ENCODE data around the gene ANKRA2. TPM values are rescaled to one million over a fixed set of nuclear protein-coding genes. Genes with fewer than 3 reads are reported as not detected.

The ANKRA2 gene
- polyA plus RNA-seq, 3 donors = 13.4 to 14.9 (median 13.5) TPM

DNA sequence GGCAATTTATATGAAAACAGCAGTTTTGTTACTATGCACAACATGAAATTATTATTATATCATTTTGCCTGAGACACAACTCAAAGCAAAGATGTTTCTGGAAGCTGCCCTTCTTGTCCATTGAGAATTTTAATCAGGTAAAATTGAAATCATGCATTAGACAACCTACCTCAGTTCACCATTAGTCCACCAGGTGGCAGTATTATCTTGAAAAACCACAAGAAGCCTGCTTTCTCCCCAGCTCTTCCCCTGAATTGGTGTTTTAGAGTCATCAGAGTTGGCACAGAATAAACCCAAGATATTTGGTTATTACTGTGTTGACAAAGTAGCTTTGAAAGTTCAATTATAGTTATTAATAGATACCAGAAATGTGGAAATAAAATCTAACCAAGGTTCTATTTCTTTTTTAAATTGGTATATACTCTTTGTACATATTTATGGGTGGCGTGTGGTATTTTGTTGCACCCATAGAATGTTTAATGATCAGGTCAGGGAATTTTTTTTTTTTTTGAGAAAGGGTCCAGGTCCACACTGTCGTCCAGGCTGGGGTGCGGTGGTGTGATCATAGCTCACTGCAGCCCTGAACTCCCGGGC is 25.8 kb upstream of the ANKRA2 start:
- H3K27me3 Mint-ChIP-seq (ENCODE audit: low read depth in 3 of 3) = peaks cover 0 to 4% (median 1%) of the 10 kb centered on the region in 3 donors
- TF ChIP-seq, protein P1, sequence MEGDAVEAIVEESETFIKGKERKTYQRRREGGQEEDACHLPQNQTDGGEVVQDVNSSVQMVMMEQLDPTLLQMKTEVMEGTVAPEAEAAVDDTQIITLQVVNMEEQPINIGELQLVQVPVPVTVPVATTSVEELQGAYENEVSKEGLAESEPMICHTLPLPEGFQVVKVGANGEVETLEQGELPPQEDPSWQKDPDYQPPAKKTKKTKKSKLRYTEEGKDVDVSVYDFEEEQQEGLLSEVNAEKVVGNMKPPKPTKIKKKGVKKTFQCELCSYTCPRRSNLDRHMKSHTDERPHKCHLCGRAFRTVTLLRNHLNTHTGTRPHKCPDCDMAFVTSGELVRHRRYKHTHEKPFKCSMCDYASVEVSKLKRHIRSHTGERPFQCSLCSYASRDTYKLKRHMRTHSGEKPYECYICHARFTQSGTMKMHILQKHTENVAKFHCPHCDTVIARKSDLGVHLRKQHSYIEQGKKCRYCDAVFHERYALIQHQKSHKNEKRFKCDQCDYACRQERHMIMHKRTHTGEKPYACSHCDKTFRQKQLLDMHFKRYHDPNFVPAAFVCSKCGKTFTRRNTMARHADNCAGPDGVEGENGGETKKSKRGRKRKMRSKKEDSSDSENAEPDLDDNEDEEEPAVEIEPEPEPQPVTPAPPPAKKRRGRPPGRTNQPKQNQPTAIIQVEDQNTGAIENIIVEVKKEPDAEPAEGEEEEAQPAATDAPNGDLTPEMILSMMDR (IDR thresholded peaks at IDR 0.05) = peak; percentile 87
- no peaks in the 10 kb centered on the region for H3K36me3 Mint-ChIP-seq
- Histone ChIP-seq H3K27me3 (ENCODE audit: control insufficient read depth in 2 of 2, insufficient read depth in 2 of 2, low read length in 2 of 2) (no peaks in the 10 kb centered on the region), H3K79me2 (ENCODE audit: insufficient read depth, low read length) (no peaks in the 10 kb centered on the region), H3K4me3 (replicated peaks in 1 of 3; ENCODE audit: low read depth in 2 of 3, low read length in 3 of 3) (no peak overlapping the region), H3K4me1 (ENCODE audit: control insufficient read depth in 1 of 2, insufficient read depth in 2 of 2, low read length in 2 of 2) (no peaks in the 10 kb centered on the region), H4K20me1 (ENCODE audit: insufficient read depth, low read length) (no peaks in the 10 kb centered on the region), H2AFZ (ENCODE audit: insufficient read depth, low read depth, low read length, poor library complexity, severe bottlenecking) (no peak overlapping the region), H3K4me2 (replicated peaks; ENCODE audit: extremely low read depth, low read length, poor library complexity, severe bottlenecking) (no peak overlapping the region), H3K27ac (ENCODE audit: low read depth in 1 of 2, low read length in 2 of 2) (no peak overlapping the region), H3K36me3 (replicated peaks in 1 of 2; ENCODE audit: control insufficient read depth in 1 of 2, insufficient read depth in 2 of 2, low read length in 2 of 2) (no peaks in the 10 kb centered on the region), H3K9me3 (replicated peaks in 1 of 2; ENCODE audit: control insufficient read depth in 1 of 2, insufficient read depth in 1 of 2, low read length in 2 of 2) (no peaks in the 10 kb centered on the region), H3K9ac (ENCODE audit: insufficient read depth, low read length, poor library complexity, severe bottlenecking) (no peak overlapping the region)
- peak; percentile 43 to 61 (median 54) for DNase-seq
- H3K4me3 Mint-ChIP-seq = no peak overlapping the region
- no peak overlapping the region for H3K27ac Mint-ChIP-seq
- no peaks in the 10 kb centered on the region for H3K9me3 Mint-ChIP-seq
- no CpG with 5 or more reads among the region's 4 CpGs for WGBS (ENCODE audit: insufficient coverage)
- H3K4me1 Mint-ChIP-seq = no peaks in the 10 kb centered on the region
- intact Hi-C loops (cut with micrococcal nuclease) = loop anchor here (2.0 to 5.0 kb wide), 2 partner anchors 201 to 202 kb away; no protein-coding TSS in a partner anchor

DNA sequence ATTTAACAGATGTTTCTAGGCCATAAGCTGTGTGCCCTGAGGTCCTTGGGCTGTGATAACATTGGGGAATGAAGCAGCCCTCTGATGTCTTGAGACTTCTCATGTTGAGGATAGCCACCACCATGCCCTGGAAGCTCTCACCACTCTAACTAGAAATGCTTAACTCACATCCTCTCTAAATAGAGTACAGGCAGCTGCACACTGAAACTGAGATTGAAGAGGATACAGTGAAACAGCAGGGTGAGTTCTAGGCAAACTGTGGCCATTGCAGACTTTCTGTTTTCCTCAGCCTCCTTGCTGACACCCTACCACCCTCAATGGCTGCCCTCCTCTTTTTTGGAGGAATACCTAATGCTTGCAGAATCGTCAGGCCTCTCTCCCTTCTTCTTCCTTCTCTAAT is 22.5 kb upstream of the ANKRA2 start:
- Histone ChIP-seq H3K27ac (ENCODE audit: low read depth in 1 of 2, low read length in 2 of 2) (no peak overlapping the region), H3K4me3 (replicated peaks in 1 of 3; ENCODE audit: low read depth in 2 of 3, low read length in 3 of 3) (no peak overlapping the region), H3K9ac (ENCODE audit: insufficient read depth, low read length, poor library complexity, severe bottlenecking) (no peak overlapping the region), H3K27me3 (ENCODE audit: control insufficient read depth in 2 of 2, insufficient read depth in 2 of 2, low read length in 2 of 2) (no peaks in the 10 kb centered on the region), H3K36me3 (replicated peaks in 1 of 2; ENCODE audit: control insufficient read depth in 1 of 2, insufficient read depth in 2 of 2, low read length in 2 of 2) (no peaks in the 10 kb centered on the region), H3K9me3 (replicated peaks in 1 of 2; ENCODE audit: control insufficient read depth in 1 of 2, insufficient read depth in 1 of 2, low read length in 2 of 2) (no peaks in the 10 kb centered on the region), H3K4me2 (replicated peaks; ENCODE audit: extremely low read depth, low read length, poor library complexity, severe bottlenecking) (no peak overlapping the region), H4K20me1 (ENCODE audit: insufficient read depth, low read length) (no peaks in the 10 kb centered on the region), H3K4me1 (ENCODE audit: control insufficient read depth in 1 of 2, insufficient read depth in 2 of 2, low read length in 2 of 2) (no peaks in the 10 kb centered on the region), H3K79me2 (ENCODE audit: insufficient read depth, low read length) (no peaks in the 10 kb centered on the region), H2AFZ (ENCODE audit: insufficient read depth, low read depth, low read length, poor library complexity, severe bottlenecking) (no peak overlapping the region)
- no peaks in the 10 kb centered on the region for H3K36me3 Mint-ChIP-seq
- intact Hi-C loops (cut with micrococcal nuclease) = no loop called here
- H3K27me3 Mint-ChIP-seq (ENCODE audit: low read depth in 3 of 3) = peaks cover 0 to 4% (median 1%) of the 10 kb centered on the region in 3 donors
- no peak overlapping the region for H3K27ac Mint-ChIP-seq
- no peaks in the 10 kb centered on the region for H3K9me3 Mint-ChIP-seq
- WGBS (ENCODE audit: insufficient coverage) = no CpG with 5 or more reads among the region's 1 CpG
- no peak for DNase-seq
- no peaks in the 10 kb centered on the region for H3K4me1 Mint-ChIP-seq
- H3K4me3 Mint-ChIP-seq = no peak overlapping the region
- TF ChIP-seq, protein P1 (IDR thresholded peaks at IDR 0.05) = no peak

Data from CD14-positive monocyte (primary cell).